ENCODE data around the gene GHR. TPM values are rescaled to one million over a fixed set of nuclear protein-coding genes. Genes with fewer than 3 reads are reported as not detected.
"Not testable (repeated sequence)": the region's sequence is repeated elsewhere in the genome, so short reads cannot be mapped to it uniquely, and the experiment has no call there.

GHR gene
- polyA plus RNA-seq, 3 donors, result 17.9 to 24.0 (median 23.9) TPM

GRCh38 chr5:42636946-42637345, 213.7 kb downstream of the GHR start:
- DNase-seq (ENCODE audit: low read depth in 3 of 3, low spot score in 2 of 3), result no peak

- DNase-seq (ENCODE audit: low read depth in 3 of 3, low spot score in 2 of 3), result no peak
Measured at GRCh38 chr5:42638972-42639371, 215.7 kb downstream of the GHR start.

- no peak for DNase-seq (ENCODE audit: low read depth in 3 of 3, low spot score in 2 of 3)
Measured at GRCh38 chr5:42640835-42641234, 217.6 kb downstream of the GHR start.

- no peak for DNase-seq (ENCODE audit: low read depth in 3 of 3, low spot score in 2 of 3)
Measured at GRCh38 chr5:42641336-42642005, 218.2 kb downstream of the GHR start.

GRCh38 chr5:42642006-42642405, 218.8 kb downstream of the GHR start:
- DNase-seq (ENCODE audit: low read depth in 3 of 3, low spot score in 2 of 3), result no peak

- DNase-seq (ENCODE audit: low read depth in 3 of 3, low spot score in 2 of 3), result no peak
Measured at GRCh38 chr5:42643360-42643759, 220.1 kb downstream of the GHR start.

GRCh38 chr5:42645138-42645537, 221.9 kb downstream of the GHR start:
- DNase-seq (ENCODE audit: low read depth in 3 of 3, low spot score in 2 of 3), result no peak

- no peak for DNase-seq (ENCODE audit: low read depth in 3 of 3, low spot score in 2 of 3)
Measured at GRCh38 chr5:42648036-42648435, 224.8 kb downstream of the GHR start.

- no peak for DNase-seq (ENCODE audit: low read depth in 3 of 3, low spot score in 2 of 3)
Measured at GRCh38 chr5:42648915-42649314, 225.7 kb downstream of the GHR start.

GRCh38 chr5:42650084-42650483, 226.8 kb downstream of the GHR start:
- no peak for DNase-seq (ENCODE audit: low read depth in 3 of 3, low spot score in 2 of 3)

- no peak for DNase-seq (ENCODE audit: low read depth in 3 of 3, low spot score in 2 of 3)
Measured at GRCh38 chr5:42653705-42654104, 230.5 kb downstream of the GHR start.

- DNase-seq (ENCODE audit: low read depth in 3 of 3, low spot score in 2 of 3), result no peak
Measured at GRCh38 chr5:42654645-42655044, 231.4 kb downstream of the GHR start.

GRCh38 chr5:42655982-42656650, 232.9 kb downstream of the GHR start:
- DNase-seq (ENCODE audit: low read depth in 3 of 3, low spot score in 2 of 3), result no peak

GRCh38 chr5:42656651-42657015, 233.4 kb downstream of the GHR start:
- no peak for DNase-seq (ENCODE audit: low read depth in 3 of 3, low spot score in 2 of 3)

GRCh38 chr5:42659869-42660268, 236.6 kb downstream of the GHR start:
- DNase-seq (ENCODE audit: low read depth in 3 of 3, low spot score in 2 of 3), result not testable (repeated sequence)

GRCh38 chr5:42665857-42666256, 242.6 kb downstream of the GHR start:
- no peak for DNase-seq (ENCODE audit: low read depth in 3 of 3, low spot score in 2 of 3)

GRCh38 chr5:42666869-42667268, 243.6 kb downstream of the GHR start:
- DNase-seq (ENCODE audit: low read depth in 3 of 3, low spot score in 2 of 3), result no peak

- DNase-seq (ENCODE audit: low read depth in 3 of 3, low spot score in 2 of 3), result no peak
Measured at GRCh38 chr5:42668254-42668653, 245.0 kb downstream of the GHR start.

- no peak for DNase-seq (ENCODE audit: low read depth in 3 of 3, low spot score in 2 of 3)
Measured at GRCh38 chr5:42672925-42673324, 249.7 kb downstream of the GHR start.

- no peak for DNase-seq (ENCODE audit: low read depth in 3 of 3, low spot score in 2 of 3)
Measured at GRCh38 chr5:42675602-42676001, 252.4 kb downstream of the GHR start.

- DNase-seq (ENCODE audit: low read depth in 3 of 3, low spot score in 2 of 3), result no peak
Measured at GRCh38 chr5:42676362-42676761, 253.1 kb downstream of the GHR start.

GRCh38 chr5:42677156-42677842, 254.1 kb downstream of the GHR start:
- no peak for DNase-seq (ENCODE audit: low read depth in 3 of 3, low spot score in 2 of 3)
